ENCODE data around the gene HDAC4.

Gene HDAC4

DNA sequence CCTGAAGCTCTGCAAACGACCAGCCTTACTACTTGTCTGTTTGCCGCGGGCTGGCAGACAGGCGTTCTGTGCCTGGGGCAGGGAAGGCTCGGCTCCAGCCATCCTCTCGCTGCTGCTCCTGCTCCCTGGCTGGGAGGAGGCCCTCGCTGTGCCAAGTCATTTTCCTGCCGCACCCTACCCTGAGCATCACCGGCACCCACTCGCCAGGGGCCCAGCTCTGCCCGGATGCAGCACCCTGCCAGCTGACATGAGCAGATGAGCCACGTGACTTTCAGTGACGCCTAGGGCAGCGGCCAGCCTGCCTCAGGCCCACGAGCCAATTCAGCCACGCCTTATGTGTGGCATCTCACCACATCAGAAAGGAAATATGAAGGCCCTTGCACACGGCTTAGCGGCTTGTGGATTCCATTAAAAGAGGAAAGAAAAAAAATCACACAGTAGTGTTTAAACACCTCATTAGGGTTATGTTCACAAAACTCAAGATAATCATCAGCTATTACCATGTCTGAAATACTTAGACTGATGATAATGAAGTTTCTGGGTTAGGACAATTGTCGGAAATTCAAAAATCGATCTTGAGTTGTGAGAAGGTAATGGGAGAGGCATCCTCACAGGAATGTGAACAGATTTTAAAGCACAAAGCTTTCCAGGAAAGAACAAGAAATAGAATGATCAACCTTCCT lies 302.4 kb downstream of the HDAC4 start:
- WGBS (ENCODE audit: extremely low coverage, insufficient coverage, insufficient read length): no CpG with 5 or more reads among the region's 20 CpGs
- H3K4ac ChIP-seq (ENCODE audit: low read depth, low read length): no peak overlapping the region
- H4K91ac ChIP-seq (ENCODE audit: low read depth, low read length): no peak overlapping the region

DNA sequence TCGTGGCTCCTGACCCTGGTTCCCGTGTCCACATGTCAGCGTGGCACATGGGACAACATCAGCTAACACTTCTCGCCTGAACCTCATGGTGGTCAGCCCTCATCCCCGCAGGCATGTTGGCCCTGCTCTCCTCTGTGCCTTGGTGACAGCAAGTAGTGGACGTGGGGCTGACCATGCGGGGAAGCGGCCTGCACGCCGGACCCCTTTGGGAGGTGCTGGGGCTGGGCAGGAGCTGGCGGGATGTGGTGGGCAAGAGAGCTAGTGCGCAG lies 303.5 kb downstream of the HDAC4 start:
- no peaks in the 10 kb centered on the region for H3K79me2 ChIP-seq (ENCODE audit: control insufficient read depth, insufficient read depth, low read length, poor library complexity)
- no peak overlapping the region for H3K4me2 ChIP-seq (ENCODE audit: low read length)
- H2BK5ac ChIP-seq (ENCODE audit: low read depth, low read length, poor library complexity): no peak overlapping the region
- H3K9me3 ChIP-seq (ENCODE audit: insufficient read depth, low read depth, low read length): peaks cover 6% of the 10 kb centered on the region
- H3K9ac ChIP-seq (ENCODE audit: low read length): no peak overlapping the region
- H2BK120ac ChIP-seq (ENCODE audit: insufficient read depth, low read length, poor library complexity): no peak overlapping the region
- peaks cover 0 to 2% of the 10 kb centered on the region in 2 experiments for H3K36me3 ChIP-seq (ENCODE audit: control insufficient read depth in 1 of 2, insufficient read depth in 2 of 2, low read length in 2 of 2)
- no peak overlapping the region for H3K4me3 ChIP-seq (ENCODE audit: low read depth, low read length)
- no peak overlapping the region for H3K4ac ChIP-seq (ENCODE audit: low read depth, low read length)
- no peak overlapping the region for H2AFZ ChIP-seq (ENCODE audit: insufficient read depth, low read length, poor library complexity)
- H3K23ac ChIP-seq (ENCODE audit: low read length): no peak overlapping the region
- no peaks in the 10 kb centered on the region for H3K27me3 ChIP-seq (ENCODE audit: insufficient read depth, low read length)
- H2AK5ac ChIP-seq (ENCODE audit: low read length): no peak overlapping the region
- H4K91ac ChIP-seq (ENCODE audit: low read depth, low read length): no peak overlapping the region
- WGBS (ENCODE audit: extremely low coverage, insufficient coverage, insufficient read length): no CpG with 5 or more reads among the region's 12 CpGs
- no peak overlapping the region for H3K14ac ChIP-seq (ENCODE audit: low read length)
- H4K8ac ChIP-seq (ENCODE audit: low read depth, low read length): no peak overlapping the region
- DNase-seq: no peak
- no peak overlapping the region for H2BK12ac ChIP-seq (ENCODE audit: low read length)
- H3K27ac ChIP-seq (ENCODE audit: low read depth, low read length): no peak overlapping the region
- no peak overlapping the region for H4K12ac ChIP-seq (ENCODE audit: low read depth, low read length)
- no peaks in the 10 kb centered on the region for H3K79me1 ChIP-seq (ENCODE audit: low read length)
- H3K4me1 ChIP-seq (ENCODE audit: control insufficient read depth in 1 of 2, insufficient read depth in 2 of 2, low read length in 2 of 2): peaks cover 0 to 2% of the 10 kb centered on the region in 2 experiments
- no peak overlapping the region for H3K18ac ChIP-seq (ENCODE audit: low read length)

More for the DNA sequence above, 302.4 kb downstream of the HDAC4 start:
- Histone ChIP-seq H3K79me2 (ENCODE audit: control insufficient read depth, insufficient read depth, low read length, poor library complexity) (no peaks in the 10 kb centered on the region), H3K9ac (ENCODE audit: low read length) (no peak overlapping the region), H3K23ac (ENCODE audit: low read length) (no peak overlapping the region), H2BK5ac (ENCODE audit: low read depth, low read length, poor library complexity) (no peak overlapping the region), H3K9me3 (ENCODE audit: insufficient read depth, low read depth, low read length) (peaks cover 6% of the 10 kb centered on the region), H4K12ac (ENCODE audit: low read depth, low read length) (no peak overlapping the region), H3K4me2 (ENCODE audit: low read length) (no peak overlapping the region), H2BK120ac (ENCODE audit: insufficient read depth, low read length, poor library complexity) (no peak overlapping the region), H3K27me3 (ENCODE audit: insufficient read depth, low read length) (no peaks in the 10 kb centered on the region), H2AFZ (ENCODE audit: insufficient read depth, low read length, poor library complexity) (no peak overlapping the region), H2AK5ac (ENCODE audit: low read length) (no peak overlapping the region), H2BK12ac (ENCODE audit: low read length) (no peak overlapping the region), H3K4me3 (ENCODE audit: low read depth, low read length) (no peak overlapping the region), H3K79me1 (ENCODE audit: low read length) (no peaks in the 10 kb centered on the region), H4K8ac (ENCODE audit: low read depth, low read length) (no peak overlapping the region), H3K18ac (ENCODE audit: low read length) (no peak overlapping the region), H3K4me1 (ENCODE audit: control insufficient read depth in 1 of 2, insufficient read depth in 2 of 2, low read length in 2 of 2) (peaks cover 0 to 2% of the 10 kb centered on the region in 2 experiments), H3K14ac (ENCODE audit: low read length) (no peak overlapping the region), H3K36me3 (ENCODE audit: control insufficient read depth in 1 of 2, insufficient read depth in 2 of 2, low read length in 2 of 2) (peaks cover 0 to 4% of the 10 kb centered on the region in 2 experiments), H3K27ac (ENCODE audit: low read depth, low read length) (no peak overlapping the region)
- DNase-seq: peak; percentile 93 to 96

DNA sequence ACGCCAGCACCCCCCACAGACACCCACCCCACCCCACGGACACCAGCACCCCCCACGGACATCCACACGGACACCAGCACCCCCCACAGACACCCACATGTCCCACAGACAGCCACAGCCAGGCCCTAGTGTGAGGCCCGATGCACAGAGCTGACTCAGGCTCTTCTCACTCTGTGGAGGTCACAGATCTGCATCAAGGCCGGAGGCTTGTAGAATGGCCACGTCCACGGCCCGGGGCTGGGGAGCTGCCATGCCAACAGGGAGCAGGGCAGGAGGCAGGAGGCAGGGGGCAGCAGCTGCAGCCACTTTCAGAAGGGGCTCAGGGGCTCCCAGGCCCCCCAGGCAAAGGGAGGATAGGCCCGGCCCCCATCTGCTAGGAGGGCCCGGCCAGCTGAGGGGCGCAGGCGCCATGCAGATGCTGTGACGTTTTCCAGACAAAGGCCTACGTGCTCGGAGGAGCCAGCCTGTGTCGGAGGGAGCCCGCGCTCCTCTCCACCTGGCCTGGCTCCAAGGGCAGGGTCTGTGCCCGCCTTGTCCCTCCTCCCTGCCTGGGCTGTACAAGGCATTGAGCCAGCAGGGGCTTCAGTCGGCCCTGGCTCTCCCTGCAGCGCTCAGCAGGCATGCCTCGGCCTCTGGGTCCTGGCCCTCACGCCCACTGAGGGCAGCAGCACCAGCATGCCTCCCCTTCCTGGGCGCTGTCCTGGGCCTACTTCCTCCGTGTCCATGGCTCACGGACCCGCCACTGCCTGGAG lies 304.0 kb downstream of the HDAC4 start:
- H3K9me3 ChIP-seq (ENCODE audit: insufficient read depth, low read depth, low read length): peaks cover 6% of the 10 kb centered on the region
- no peaks in the 10 kb centered on the region for H3K79me2 ChIP-seq (ENCODE audit: control insufficient read depth, insufficient read depth, low read length, poor library complexity)
- peaks cover 0 to 2% of the 10 kb centered on the region in 2 experiments for H3K36me3 ChIP-seq (ENCODE audit: control insufficient read depth in 1 of 2, insufficient read depth in 2 of 2, low read length in 2 of 2)
- H2BK5ac ChIP-seq (ENCODE audit: low read depth, low read length, poor library complexity): no peak overlapping the region
- no peak overlapping the region for H3K9ac ChIP-seq (ENCODE audit: low read length)
- no peak overlapping the region for H2AK5ac ChIP-seq (ENCODE audit: low read length)
- DNase-seq: no peak
- H3K4ac ChIP-seq (ENCODE audit: low read depth, low read length): no peak overlapping the region
- H3K4me2 ChIP-seq (ENCODE audit: low read length): no peak overlapping the region
- H4K91ac ChIP-seq (ENCODE audit: low read depth, low read length): no peak overlapping the region
- no peak overlapping the region for H2AFZ ChIP-seq (ENCODE audit: insufficient read depth, low read length, poor library complexity)
- H3K79me1 ChIP-seq (ENCODE audit: low read length): no peaks in the 10 kb centered on the region
- H3K27ac ChIP-seq (ENCODE audit: low read depth, low read length): no peak overlapping the region
- H3K14ac ChIP-seq (ENCODE audit: low read length): no peak overlapping the region
- no peak overlapping the region for H2BK120ac ChIP-seq (ENCODE audit: insufficient read depth, low read length, poor library complexity)
- H3K4me3 ChIP-seq (ENCODE audit: low read depth, low read length): no peak overlapping the region
- H3K4me1 ChIP-seq (ENCODE audit: control insufficient read depth in 1 of 2, insufficient read depth in 2 of 2, low read length in 2 of 2): peaks cover 0 to 2% of the 10 kb centered on the region in 2 experiments
- no peaks in the 10 kb centered on the region for H3K27me3 ChIP-seq (ENCODE audit: insufficient read depth, low read length)
- H3K18ac ChIP-seq (ENCODE audit: low read length): no peak overlapping the region
- H3K23ac ChIP-seq (ENCODE audit: low read length): no peak overlapping the region
- no CpG with 5 or more reads among the region's 28 CpGs for WGBS (ENCODE audit: extremely low coverage, insufficient coverage, insufficient read length)
- H4K12ac ChIP-seq (ENCODE audit: low read depth, low read length): no peak overlapping the region
- no peak overlapping the region for H4K8ac ChIP-seq (ENCODE audit: low read depth, low read length)
- H2BK12ac ChIP-seq (ENCODE audit: low read length): no peak overlapping the region

DNA sequence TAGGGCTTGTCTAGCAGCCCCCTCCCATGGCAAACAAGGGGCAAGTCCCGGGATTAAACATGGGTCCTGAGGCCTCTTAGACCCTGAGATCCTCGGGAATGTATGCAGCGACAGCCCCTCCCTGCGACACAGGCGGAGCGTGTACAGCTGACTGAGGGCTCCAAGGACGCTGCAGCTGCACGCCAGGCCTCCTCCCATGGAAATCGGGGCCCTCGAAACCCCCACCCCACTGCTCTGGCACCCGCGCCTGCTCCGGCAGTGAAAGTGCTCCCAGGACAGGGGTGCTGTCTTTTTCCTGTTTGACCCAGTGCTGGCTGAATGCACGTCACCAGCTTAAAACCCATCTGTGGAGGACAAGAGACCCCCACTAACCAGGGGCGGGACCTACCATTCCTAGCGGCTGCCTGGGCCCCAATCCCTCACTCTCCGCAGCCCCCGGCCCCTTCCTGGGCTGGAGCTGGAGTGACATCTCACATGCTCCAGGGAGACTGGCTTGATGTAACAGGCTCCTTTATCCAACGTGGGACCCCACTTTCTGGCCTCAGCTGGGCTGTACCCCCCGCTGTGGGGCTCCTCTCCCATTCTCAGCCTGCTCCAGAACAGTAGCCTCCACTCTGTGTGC lies 305.2 kb downstream of the HDAC4 start:
- H3K36me3 ChIP-seq (ENCODE audit: control insufficient read depth in 1 of 2, insufficient read depth in 2 of 2, low read length in 2 of 2): peaks cover 0 to 2% of the 10 kb centered on the region in 2 experiments
- no peak overlapping the region for H2BK12ac ChIP-seq (ENCODE audit: low read length)
- no peak overlapping the region for H3K4me3 ChIP-seq (ENCODE audit: low read depth, low read length)
- H3K9me3 ChIP-seq (ENCODE audit: insufficient read depth, low read depth, low read length): peaks cover 6% of the 10 kb centered on the region
- no peak overlapping the region for H4K91ac ChIP-seq (ENCODE audit: low read depth, low read length)
- no peaks in the 10 kb centered on the region for H3K79me1 ChIP-seq (ENCODE audit: low read length)
- no peak overlapping the region for H2BK5ac ChIP-seq (ENCODE audit: low read depth, low read length, poor library complexity)
- H3K18ac ChIP-seq (ENCODE audit: low read length): no peak overlapping the region
- no peak overlapping the region for H2AK5ac ChIP-seq (ENCODE audit: low read length)
- peaks cover 0 to 2% of the 10 kb centered on the region in 2 experiments for H3K4me1 ChIP-seq (ENCODE audit: control insufficient read depth in 1 of 2, insufficient read depth in 2 of 2, low read length in 2 of 2)
- WGBS (ENCODE audit: extremely low coverage, insufficient coverage, insufficient read length): no CpG with 5 or more reads among the region's 20 CpGs
- no peak overlapping the region for H3K14ac ChIP-seq (ENCODE audit: low read length)
- H4K12ac ChIP-seq (ENCODE audit: low read depth, low read length): no peak overlapping the region
- H2AFZ ChIP-seq (ENCODE audit: insufficient read depth, low read length, poor library complexity): no peak overlapping the region
- no peak overlapping the region for H2BK120ac ChIP-seq (ENCODE audit: insufficient read depth, low read length, poor library complexity)
- H3K79me2 ChIP-seq (ENCODE audit: control insufficient read depth, insufficient read depth, low read length, poor library complexity): no peaks in the 10 kb centered on the region
- no peak overlapping the region for H3K27ac ChIP-seq (ENCODE audit: low read depth, low read length)
- no peak overlapping the region for H3K23ac ChIP-seq (ENCODE audit: low read length)
- H3K9ac ChIP-seq (ENCODE audit: low read length): no peak overlapping the region
- H3K4me2 ChIP-seq (ENCODE audit: low read length): no peak overlapping the region
- H3K27me3 ChIP-seq (ENCODE audit: insufficient read depth, low read length): no peaks in the 10 kb centered on the region
- no peak overlapping the region for H3K4ac ChIP-seq (ENCODE audit: low read depth, low read length)
- no peak overlapping the region for H4K8ac ChIP-seq (ENCODE audit: low read depth, low read length)
- DNase-seq: no peak
